ENCODE measurements around the gene DYNC1I2. TPM values are rescaled to one million over a fixed set of nuclear protein-coding genes. Genes with fewer than 3 reads are reported as not detected.

Gene DYNC1I2
- total RNA-seq, 1 experiment from 2014 or later: 39.4 TPM

- DNase-seq (ENCODE audit: low read depth, low spot score) (no peak), ATAC-seq (no peak)
- ChIA-PET RAD21 (ENCODE audit: low non-redundant PET in 1 of 2, low total read pairs in 2 of 2, uncharacterized antibody in 2 of 2, unreplicated experiment in 2 of 2) (no interaction called here), POLR2A (no interaction called here), CTCF (no interaction called here)
- Histone ChIP-seq H4K20me1 (ENCODE audit: insufficient read depth) (no peaks in the 10 kb centered on the region), H3K9ac (ENCODE audit: low read length) (no peak overlapping the region), H2AFZ (ENCODE audit: low read depth, low read length, poor library complexity, severe bottlenecking) (no peak overlapping the region), H3K4me1 (ENCODE audit: control insufficient read depth in 1 of 2, insufficient read depth in 2 of 2, low read length in 2 of 2) (no peaks in the 10 kb centered on the region), H3K9me3 (ENCODE audit: control insufficient read depth in 1 of 2, insufficient read depth in 1 of 2, low read depth in 1 of 2, low read length in 2 of 2) (no peaks in the 10 kb centered on the region), H3K9me2 (ENCODE audit: insufficient read depth) (no peaks in the 10 kb centered on the region), H3K79me2 (ENCODE audit: insufficient read depth, low read length) (no peaks in the 10 kb centered on the region), H3K36me3 (ENCODE audit: control insufficient read depth in 1 of 2, insufficient read depth in 2 of 2, low read length in 2 of 2) (peaks cover 0 to 28% of the 10 kb centered on the region in 2 experiments; a peak in 3 of 4 replicates), H3K27ac (ENCODE audit: low read depth, low read length) (no peak overlapping the region), H3K27me3 (ENCODE audit: insufficient read depth, low read length) (no peaks in the 10 kb centered on the region), H3K4me3 (replicated peaks in 1 of 2; ENCODE audit: low read depth in 1 of 2, low read length in 2 of 2) (no peak overlapping the region), H3K4me2 (ENCODE audit: low read length) (no peak overlapping the region)
- TF ChIP-seq JUND (IDR thresholded peaks at IDR 0.05) (no peak), SIN3A (IDR thresholded peaks at IDR 0.05; ENCODE audit: low read depth) (no peak), EZH2phosphoT487 (IDR thresholded peaks at IDR 0.05; ENCODE audit: borderline replicate concordance) (no peak), YY1 (IDR thresholded peaks at IDR 0.05; ENCODE audit: extremely low read depth, insufficient replicate concordance, low read depth, low read length) (no peak), POLR2A (IDR thresholded peaks at IDR 0.05; ENCODE audit: borderline replicate concordance, extremely low read depth, insufficient read depth, insufficient read length) (no peak), SRF (IDR thresholded peaks at IDR 0.05; ENCODE audit: low read depth) (no peak), ZNF274 (IDR thresholded peaks at IDR 0.05; ENCODE audit: low read depth, low read length) (no peak)
- no TSS peak for BruUV-seq (replicated peaks)
- intact Hi-C loops (cut with micrococcal nuclease): no loop called here
Observed at GRCh38 chr2:171747371-171747770, 60.1 kb downstream of the DYNC1I2 start.

- Histone ChIP-seq H4K20me1 (ENCODE audit: insufficient read depth) (no peaks in the 10 kb centered on the region), H3K9ac (ENCODE audit: low read length) (no peak overlapping the region), H3K27me3 (ENCODE audit: insufficient read depth, low read length) (no peaks in the 10 kb centered on the region), H3K27ac (ENCODE audit: low read depth, low read length) (no peak overlapping the region), H3K4me3 (replicated peaks in 1 of 2; ENCODE audit: low read depth in 1 of 2, low read length in 2 of 2) (no peak overlapping the region), H3K9me3 (ENCODE audit: control insufficient read depth in 1 of 2, insufficient read depth in 1 of 2, low read depth in 1 of 2, low read length in 2 of 2) (no peaks in the 10 kb centered on the region), H3K79me2 (ENCODE audit: insufficient read depth, low read length) (no peaks in the 10 kb centered on the region), H3K9me2 (ENCODE audit: insufficient read depth) (no peaks in the 10 kb centered on the region), H3K36me3 (ENCODE audit: control insufficient read depth in 1 of 2, insufficient read depth in 2 of 2, low read length in 2 of 2) (peaks cover 7% of the 10 kb centered on the region in 2 experiments), H3K4me2 (ENCODE audit: low read length) (no peak overlapping the region), H3K4me1 (ENCODE audit: control insufficient read depth in 1 of 2, insufficient read depth in 2 of 2, low read length in 2 of 2) (no peaks in the 10 kb centered on the region), H2AFZ (ENCODE audit: low read depth, low read length, poor library complexity, severe bottlenecking) (no peak overlapping the region)
- TF ChIP-seq EGR1 (IDR thresholded peaks at IDR 0.05; ENCODE audit: low read depth) (no peak), ZFX (IDR thresholded peaks at IDR 0.05) (no peak), CTCF (IDR thresholded peaks at IDR 0.05 in 2 of 3, conservative IDR thresholded peaks at IDR 0.05 in 1 of 3; ENCODE audit: borderline replicate concordance in 1 of 3, insufficient read depth in 1 of 3, low read depth in 2 of 3, low read length in 2 of 3) (no peak), EZH2phosphoT487 (IDR thresholded peaks at IDR 0.05; ENCODE audit: borderline replicate concordance) (no peak), POLR2A (IDR thresholded peaks at IDR 0.05; ENCODE audit: borderline replicate concordance, extremely low read depth, insufficient read depth, insufficient read length) (no peak), SP1 (IDR thresholded peaks at IDR 0.05; ENCODE audit: low read depth) (no peak), TCF7L2 (IDR thresholded peaks at IDR 0.05; ENCODE audit: borderline replicate concordance, extremely low read depth, insufficient read depth, insufficient read length) (no peak), MAX (IDR thresholded peaks at IDR 0.05) (no peak), YY1 (IDR thresholded peaks at IDR 0.05; ENCODE audit: extremely low read depth, insufficient replicate concordance, low read depth, low read length) (no peak), FOSL1 (IDR thresholded peaks at IDR 0.05; ENCODE audit: low read depth) (no peak), ZBTB33 (IDR thresholded peaks at IDR 0.05; ENCODE audit: extremely low read depth, insufficient replicate concordance, low read length) (no peak), JUND (IDR thresholded peaks at IDR 0.05) (no peak), CEBPB (IDR thresholded peaks at IDR 0.05; ENCODE audit: low read depth) (no peak), SRF (IDR thresholded peaks at IDR 0.05; ENCODE audit: low read depth) (no peak), RAD21 (IDR thresholded peaks at IDR 0.05; ENCODE audit: low read depth) (no peak)
- DNase-seq (ENCODE audit: low read depth, low spot score) (no peak), ATAC-seq (no peak; the same call in 1 of the 2 replicates)
- BruUV-seq (replicated peaks): no TSS peak
- ChIA-PET RAD21 (ENCODE audit: low non-redundant PET in 1 of 2, low total read pairs in 2 of 2, uncharacterized antibody in 2 of 2, unreplicated experiment in 2 of 2) (no interaction called here), POLR2A (no interaction called here), CTCF (no interaction called here)
- intact Hi-C loops (cut with micrococcal nuclease): no loop called here
Observed at GRCh38 chr2:171754254-171754939, 67.1 kb downstream of the DYNC1I2 start.
